Measurements from ENCODE around the gene ADGRG7. TPM values are rescaled to one million over a fixed set of nuclear protein-coding genes. Genes with fewer than 3 reads are reported as not detected.

The ADGRG7 gene
- total and polyA plus RNA-seq, 10 donors = not detected

GRCh38 chr3:100562224-100562857, 47.1 kb upstream of the ADGRG7 start:
- no peak for DNase-seq
- Histone ChIP-seq H3K4me1 (no peaks in the 10 kb centered on the region), H3K4me3 (no peak overlapping the region), H3K36me3 (no peaks in the 10 kb centered on the region), H3K27me3 (replicated peaks in 1 of 7) (no peaks in the 10 kb centered on the region), H3K9me3 (no peaks in the 10 kb centered on the region), H3K27ac (no peak overlapping the region)
- WGBS, 5 donors = 87 to 92% (median 88%) methylated on average over 4 of the region's 4 CpGs
- TF ChIP-seq POLR2AphosphoS5 (IDR thresholded peaks at IDR 0.05) = no peak
- TF ChIP-seq POLR2A (IDR thresholded peaks at IDR 0.05) = no peak
- no peak for TF ChIP-seq CTCF (IDR thresholded peaks at IDR 0.05 in 8 of 11, conservative IDR thresholded peaks at IDR 0.05 in 3 of 11)
- intact Hi-C loops (cut with DNase I; ENCODE audit: low total_unique reads) = no loop called here

GRCh38 chr3:100563228-100563627, 46.2 kb upstream of the ADGRG7 start:
- H3K36me3 ChIP-seq = no peaks in the 10 kb centered on the region

GRCh38 chr3:100563652-100564211, 45.7 kb upstream of the ADGRG7 start:
- H3K4me3 ChIP-seq = no peak overlapping the region
- WGBS, 5 donors = 60 to 87% (median 81%) methylated on average over 2 of the region's 2 CpGs
- H3K27me3 ChIP-seq (replicated peaks in 1 of 7) = no peaks in the 10 kb centered on the region
- H3K36me3 ChIP-seq = peaks cover 0 to 3% (median 0%) of the 10 kb centered on the region in 6 donors
- no peaks in the 10 kb centered on the region for H3K4me1 ChIP-seq
- TF ChIP-seq POLR2AphosphoS5 (IDR thresholded peaks at IDR 0.05) = no peak
- no peak for TF ChIP-seq CTCF (IDR thresholded peaks at IDR 0.05 in 8 of 11, conservative IDR thresholded peaks at IDR 0.05 in 3 of 11)
- no peak for TF ChIP-seq POLR2A (IDR thresholded peaks at IDR 0.05)
- no peak overlapping the region for H3K27ac ChIP-seq
- no peak for DNase-seq
- no peaks in the 10 kb centered on the region for H3K9me3 ChIP-seq
- intact Hi-C loops (cut with DNase I; ENCODE audit: low total_unique reads) = no loop called here

More at GRCh38 chr3:100563228-100563627, 46.2 kb upstream of the ADGRG7 start:
- H3K4me1 ChIP-seq = no peaks in the 10 kb centered on the region
- intact Hi-C loops (cut with DNase I; ENCODE audit: low total_unique reads) = no loop called here
- no peak for TF ChIP-seq CTCF (IDR thresholded peaks at IDR 0.05 in 8 of 11, conservative IDR thresholded peaks at IDR 0.05 in 3 of 11)
- no peak for DNase-seq
- H3K27ac ChIP-seq = no peak overlapping the region
- no peaks in the 10 kb centered on the region for H3K9me3 ChIP-seq
- H3K4me3 ChIP-seq = no peak overlapping the region
- H3K27me3 ChIP-seq (replicated peaks in 1 of 7) = no peaks in the 10 kb centered on the region
- 50 to 90% (median 58%) methylated on average over 1 of the region's 1 CpG for whole genome bisulfite sequencing, 5 donors

GRCh38 chr3:100570811-100571210, 38.6 kb upstream of the ADGRG7 start:
- Histone ChIP-seq H3K4me3 (no peak overlapping the region), H3K36me3 (peaks cover 0 to 15% (median 0%) of the 10 kb centered on the region in 6 donors), H3K27ac (no peak overlapping the region), H3K27me3 (replicated peaks in 1 of 7) (no peaks in the 10 kb centered on the region), H3K4me1 (no peaks in the 10 kb centered on the region), H3K9me3 (no peaks in the 10 kb centered on the region)
- 81 to 93% (median 88%) methylated on average over 2 of the region's 2 CpGs for WGBS, 5 donors
- TF ChIP-seq CTCF (IDR thresholded peaks at IDR 0.05 in 8 of 11, conservative IDR thresholded peaks at IDR 0.05 in 3 of 11) = no peak
- TF ChIP-seq POLR2AphosphoS5 (IDR thresholded peaks at IDR 0.05) = no peak
- no peak for TF ChIP-seq POLR2A (IDR thresholded peaks at IDR 0.05)
- intact Hi-C loops (cut with DNase I; ENCODE audit: low total_unique reads) = no loop called here
- DNase-seq = no peak

All from spleen (tissue), 11 donors.